Chondrocyte (in vitro differentiated cells): ENCODE measurements around the gene BAIAP2. TPM values are rescaled to one million over a fixed set of nuclear protein-coding genes. Genes with fewer than 3 reads are reported as not detected.

ENCODE experiments used
- DNase-seq: peaks from one replicate; pipeline ENCODE4 v3.0.0; 2021; ENCODE audit warnings: mixed read lengths, low spot score
- H3K27ac Mint-ChIP-seq: one replicate; pipeline ENCODE4 v1.8.0; 2021; ENCODE audit warnings: mild to moderate bottlenecking, moderate library complexity, mixed read lengths; ENCODE audit not compliant: unreplicated experiment
- H3K27me3 Mint-ChIP-seq: 2 replicates; pipeline ENCODE4 v1.8.0; 2021; ENCODE audit warnings: low read depth, mixed read lengths
- H3K36me3 Mint-ChIP-seq: 2 replicates; pipeline ENCODE4 v1.8.0; 2021; ENCODE audit warnings: low read depth, mixed read lengths
- H3K4me1 Mint-ChIP-seq: 2 replicates; pipeline ENCODE4 v1.8.0; 2021; ENCODE audit warnings: low read depth, mild to moderate bottlenecking, mixed read lengths
- H3K4me3 Mint-ChIP-seq: one replicate; pipeline ENCODE4 v1.8.0; 2021; ENCODE audit warnings: mild to moderate bottlenecking, moderate library complexity, mixed read lengths; ENCODE audit not compliant: unreplicated experiment
- H3K9me3 Mint-ChIP-seq: 2 replicates; pipeline ENCODE4 v1.8.0; 2021; ENCODE audit warnings: low read depth, mixed read lengths
- total RNA-seq: library from RNA; stranded (reverse); gene quantifications from 3 replicates; pipeline ENCODE4 v1.2.1, GENCODE V29; 2021
- TF ChIP-seq, protein P1 (sequence below): fragments of 200-600 bp; sonication (generic); IDR thresholded peaks from 2 replicates; pipeline ENCODE4 v1.5.0; 2021; ENCODE audit warnings: antibody characterized with exemption, mild to moderate bottlenecking, moderate library complexity

Gene BAIAP2
- total RNA-seq, 1 donor from 2014 or later: 29.5 TPM

DNA sequence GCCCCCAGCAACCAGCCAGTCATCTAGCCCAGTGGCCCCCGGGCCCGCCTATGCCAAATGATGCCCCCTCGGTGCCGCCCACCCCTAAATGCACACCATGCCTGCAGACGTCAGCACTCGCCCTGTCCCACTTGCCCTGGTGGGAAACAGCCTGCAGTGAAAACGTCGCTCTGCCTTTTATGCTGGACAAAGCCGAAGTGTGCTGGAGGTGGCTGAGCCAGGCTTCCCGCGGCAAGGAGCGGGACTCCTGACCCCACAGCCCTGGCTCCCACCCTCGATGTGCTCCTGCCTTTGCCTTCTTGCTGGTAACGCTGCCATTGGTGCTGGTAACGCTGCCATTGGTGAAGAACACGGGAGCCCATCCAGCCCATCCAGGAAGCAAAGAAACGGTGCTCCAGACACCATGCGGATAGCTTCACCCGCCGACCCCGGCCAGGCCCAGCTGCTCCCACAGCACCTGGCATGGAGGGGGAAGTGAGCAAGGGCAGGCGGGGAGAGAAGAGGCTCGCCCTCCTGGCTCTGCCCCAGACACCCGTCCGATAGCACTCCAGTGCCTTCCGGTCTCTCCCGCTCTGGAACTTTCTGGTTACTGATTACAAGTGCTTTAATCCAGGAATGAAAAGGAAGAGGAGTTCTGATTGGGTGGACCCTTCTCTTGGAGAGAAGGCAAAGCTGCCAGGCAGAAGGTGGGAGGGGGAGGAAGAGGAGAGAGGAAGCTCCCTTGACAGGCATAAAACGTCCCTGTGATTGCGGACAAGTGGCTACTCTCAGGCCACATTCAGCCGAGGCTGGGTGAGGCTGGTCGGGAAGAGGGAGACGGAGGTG, 4.0 kb upstream of the BAIAP2 start:
- Mint-ChIP-seq H3K27ac (no peak overlapping the region), H3K4me3 (no peak overlapping the region), H3K9me3 (no peaks in the 10 kb centered on the region), H3K4me1 (peaks cover 26% of the 10 kb centered on the region), H3K36me3 (no peaks in the 10 kb centered on the region), H3K27me3 (peaks cover 13% of the 10 kb centered on the region)
- DNase-seq: peak; percentile 90
- TF ChIP-seq, protein P1, sequence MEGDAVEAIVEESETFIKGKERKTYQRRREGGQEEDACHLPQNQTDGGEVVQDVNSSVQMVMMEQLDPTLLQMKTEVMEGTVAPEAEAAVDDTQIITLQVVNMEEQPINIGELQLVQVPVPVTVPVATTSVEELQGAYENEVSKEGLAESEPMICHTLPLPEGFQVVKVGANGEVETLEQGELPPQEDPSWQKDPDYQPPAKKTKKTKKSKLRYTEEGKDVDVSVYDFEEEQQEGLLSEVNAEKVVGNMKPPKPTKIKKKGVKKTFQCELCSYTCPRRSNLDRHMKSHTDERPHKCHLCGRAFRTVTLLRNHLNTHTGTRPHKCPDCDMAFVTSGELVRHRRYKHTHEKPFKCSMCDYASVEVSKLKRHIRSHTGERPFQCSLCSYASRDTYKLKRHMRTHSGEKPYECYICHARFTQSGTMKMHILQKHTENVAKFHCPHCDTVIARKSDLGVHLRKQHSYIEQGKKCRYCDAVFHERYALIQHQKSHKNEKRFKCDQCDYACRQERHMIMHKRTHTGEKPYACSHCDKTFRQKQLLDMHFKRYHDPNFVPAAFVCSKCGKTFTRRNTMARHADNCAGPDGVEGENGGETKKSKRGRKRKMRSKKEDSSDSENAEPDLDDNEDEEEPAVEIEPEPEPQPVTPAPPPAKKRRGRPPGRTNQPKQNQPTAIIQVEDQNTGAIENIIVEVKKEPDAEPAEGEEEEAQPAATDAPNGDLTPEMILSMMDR: no peak

DNA sequence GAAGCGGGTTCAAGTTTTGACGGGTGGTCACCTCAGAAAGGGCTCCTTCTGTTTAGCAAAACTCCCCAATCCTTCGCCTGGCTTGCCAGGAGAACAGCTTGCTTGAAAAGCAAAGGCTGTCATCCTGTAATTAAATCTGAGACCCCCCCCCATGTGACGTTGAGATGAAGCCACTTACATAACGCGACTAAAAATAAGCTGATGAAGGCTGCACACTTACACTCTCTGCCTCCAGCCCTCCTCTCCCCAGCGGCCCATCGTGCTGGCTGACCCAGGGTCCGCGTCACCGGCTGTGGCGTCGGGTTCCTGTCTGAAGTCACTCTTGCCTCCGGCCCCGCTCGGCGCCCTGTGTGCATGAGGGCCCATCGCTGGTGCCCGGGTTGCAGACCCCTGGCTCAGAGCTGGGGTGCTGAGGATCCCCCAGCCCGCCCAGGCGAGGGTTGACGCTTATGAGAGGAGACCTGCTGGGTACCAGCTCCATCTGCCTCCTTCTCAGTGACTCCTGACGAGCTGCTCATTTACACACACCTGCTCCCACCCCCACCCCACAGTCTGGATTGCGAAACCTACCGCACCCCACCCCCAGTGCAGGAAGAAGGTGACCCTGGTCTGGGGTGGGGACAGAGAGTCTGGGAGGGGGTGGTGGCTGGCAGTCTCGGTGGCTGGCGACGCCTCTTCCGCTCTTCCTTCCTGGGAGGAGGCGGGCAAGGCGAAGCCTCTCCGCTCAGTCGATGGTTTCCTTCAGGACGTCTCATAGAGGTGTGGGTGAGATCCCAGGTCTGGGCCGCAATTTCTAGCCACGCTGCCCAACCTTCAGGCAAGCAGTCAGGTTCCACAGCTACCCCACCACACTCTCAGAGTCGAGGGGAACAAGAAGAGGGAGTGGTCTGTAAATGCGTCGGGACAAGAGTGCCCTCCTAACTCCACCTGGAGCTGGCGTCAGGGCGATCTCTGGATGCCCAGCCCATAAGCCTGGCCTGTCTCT, 3.1 kb upstream of the BAIAP2 start:
- TF ChIP-seq, protein P1: no peak
- Mint-ChIP-seq H3K36me3 (no peaks in the 10 kb centered on the region), H3K4me3 (no peak overlapping the region), H3K9me3 (no peaks in the 10 kb centered on the region), H3K4me1 (peaks cover 30% of the 10 kb centered on the region), H3K27me3 (peaks cover 7% of the 10 kb centered on the region), H3K27ac (no peak overlapping the region)
- no peak for DNase-seq

DNA sequence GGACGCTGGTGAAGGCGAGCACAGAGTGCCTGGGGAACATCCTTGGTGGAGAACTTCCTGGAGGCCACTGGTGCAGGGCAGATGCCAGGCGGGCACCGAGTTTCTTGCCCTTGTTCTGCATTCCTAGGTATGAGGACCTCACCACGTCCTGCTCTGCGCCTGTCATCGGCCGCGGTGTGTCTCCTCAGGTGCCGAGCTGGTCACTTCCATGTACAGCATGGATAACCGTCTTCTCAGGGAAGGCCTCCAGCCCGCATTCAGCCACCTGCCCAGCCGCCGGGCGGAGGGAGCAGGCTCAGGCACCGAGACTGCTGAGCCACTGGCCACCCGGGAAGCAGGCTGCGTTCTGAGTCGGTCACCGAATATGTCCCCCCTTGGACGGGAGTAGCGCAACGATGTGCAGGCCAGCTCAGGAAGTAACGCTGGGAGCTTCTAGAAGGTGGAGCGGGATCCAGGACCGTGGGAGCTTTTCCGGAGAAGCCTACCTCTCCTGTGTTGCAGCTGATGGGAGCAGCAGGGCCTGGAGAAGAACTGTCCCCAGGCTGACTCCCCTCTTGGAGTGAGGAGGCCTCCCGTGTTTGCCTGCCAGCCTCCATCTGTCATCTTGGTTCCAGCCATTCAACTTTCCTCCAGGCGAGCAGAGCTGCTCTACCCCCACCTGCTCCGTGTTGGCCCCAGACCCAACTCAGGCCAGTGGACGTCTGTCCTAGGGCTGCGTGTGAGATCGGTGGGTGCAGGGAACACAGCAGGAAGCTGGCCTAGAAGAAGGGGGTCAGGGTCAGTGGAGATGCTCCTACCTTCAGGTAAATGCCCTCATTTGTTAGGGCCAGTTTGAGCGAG, 2.1 kb upstream of the BAIAP2 start:
- no peak for DNase-seq
- Mint-ChIP-seq H3K27me3 (peaks cover 3% of the 10 kb centered on the region), H3K4me3 (peak overlapping the region; percentile 79), H3K4me1 (peaks cover 37% of the 10 kb centered on the region), H3K36me3 (no peaks in the 10 kb centered on the region), H3K9me3 (no peaks in the 10 kb centered on the region), H3K27ac (no peak overlapping the region)
- TF ChIP-seq, protein P1: no peak

DNA sequence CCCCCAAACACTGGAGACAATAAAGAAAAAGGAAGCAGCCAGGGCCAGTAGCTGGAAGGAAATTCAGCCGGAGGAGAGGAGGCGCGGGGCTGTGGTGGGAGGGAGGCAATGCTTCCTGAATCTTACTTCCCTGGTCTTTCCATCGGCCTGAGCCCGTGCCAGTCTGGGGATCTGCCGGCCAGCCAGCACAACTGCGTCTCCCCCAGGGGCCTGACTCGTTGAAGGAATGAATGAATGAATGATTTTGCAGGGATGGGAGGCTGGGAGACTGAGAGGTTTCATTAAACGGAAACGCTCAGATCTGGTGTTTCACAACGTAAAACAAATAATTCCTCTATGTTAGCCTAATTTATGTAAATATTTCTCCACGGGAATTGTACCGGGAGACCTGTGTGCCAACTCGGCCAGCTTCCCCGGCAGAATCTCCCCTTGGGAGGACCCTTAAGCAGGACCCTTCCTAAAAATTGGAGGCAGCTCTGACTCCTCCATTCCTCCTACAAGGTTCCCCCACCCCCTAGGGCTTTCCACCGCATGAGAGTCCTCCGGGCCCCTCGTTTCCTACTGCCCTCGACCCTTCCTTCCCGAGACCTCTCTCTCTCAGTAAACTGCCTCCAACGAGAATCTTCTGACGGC, 1.3 kb upstream of the BAIAP2 start:
- Mint-ChIP-seq H3K4me3 (peak overlapping the region; percentile 79), H3K27me3 (peaks cover 3% of the 10 kb centered on the region), H3K36me3 (no peaks in the 10 kb centered on the region), H3K4me1 (peaks cover 43% of the 10 kb centered on the region), H3K9me3 (no peaks in the 10 kb centered on the region), H3K27ac (peak overlapping the region; percentile 69)
- TF ChIP-seq, protein P1: no peak
- no peak for DNase-seq
